ENCODE results near the gene MDFIC. TPM values are rescaled to one million over a fixed set of nuclear protein-coding genes. Genes with fewer than 3 reads are reported as not detected.

The MDFIC gene
- total RNA-seq, 1 donor from 2014 or later = 7.1 TPM

GRCh38 chr7:114970732-114971131 lies 48.8 kb downstream of the MDFIC start:
- Histone ChIP-seq H3K4me1 (no peaks in the 10 kb centered on the region), H2AFZ (replicated peaks) (no peak overlapping the region), H3K4me2 (no peak overlapping the region), H3K36me3 (no peaks in the 10 kb centered on the region), H4K20me1 (ENCODE audit: low read depth) (no peaks in the 10 kb centered on the region), H3K9ac (no peak overlapping the region), H3K27ac (no peak overlapping the region), H3K4me3 (no peak overlapping the region), H3K27me3 (no peaks in the 10 kb centered on the region), H3F3A (ENCODE audit: low read depth) (no peaks in the 10 kb centered on the region), H3K79me2 (ENCODE audit: low read depth) (no peaks in the 10 kb centered on the region), H3K9me3 (ENCODE audit: low read depth) (no peaks in the 10 kb centered on the region)
- TF ChIP-seq CTCF (IDR thresholded peaks at IDR 0.05) = no peak
- TF ChIP-seq EZH2phosphoT487 (IDR thresholded peaks at IDR 0.05) = no peak
- Mint-ChIP-seq H3K4me3 (no peak overlapping the region), H3K36me3 (peaks cover 2% of the 10 kb centered on the region), H3K27me3 (ENCODE audit: insufficient read depth, low read depth) (no peaks in the 10 kb centered on the region), H3K9me3 (no peaks in the 10 kb centered on the region), H3K4me1 (peaks cover 2% of the 10 kb centered on the region), H3K27ac (no peak overlapping the region)
- DNase-seq (ENCODE audit: low spot score) = no peak

GRCh38 chr7:114972567-114972966 lies 50.7 kb downstream of the MDFIC start:
- Mint-ChIP-seq H3K27ac (no peak overlapping the region), H3K9me3 (no peaks in the 10 kb centered on the region), H3K4me3 (no peak overlapping the region), H3K27me3 (ENCODE audit: insufficient read depth, low read depth) (no peaks in the 10 kb centered on the region), H3K36me3 (no peaks in the 10 kb centered on the region), H3K4me1 (peaks cover 2% of the 10 kb centered on the region)
- no peaks in the 10 kb centered on the region for H3K27me3 ChIP-seq
- no peaks in the 10 kb centered on the region for H3K36me3 ChIP-seq
- H3K79me2 ChIP-seq (ENCODE audit: low read depth) = no peaks in the 10 kb centered on the region
- H3K27ac ChIP-seq = no peak overlapping the region
- no peak for DNase-seq (ENCODE audit: low spot score)
- no peak overlapping the region for H2AFZ ChIP-seq (replicated peaks)
- H3K4me3 ChIP-seq = no peak overlapping the region
- no peaks in the 10 kb centered on the region for H3F3A ChIP-seq (ENCODE audit: low read depth)
- no peaks in the 10 kb centered on the region for H4K20me1 ChIP-seq (ENCODE audit: low read depth)
- H3K9me3 ChIP-seq (ENCODE audit: low read depth) = no peaks in the 10 kb centered on the region
- H3K4me1 ChIP-seq = no peaks in the 10 kb centered on the region
- no peak overlapping the region for H3K4me2 ChIP-seq
- H3K9ac ChIP-seq = no peak overlapping the region
- TF ChIP-seq CTCF (IDR thresholded peaks at IDR 0.05) (no peak), EZH2 (IDR thresholded peaks at IDR 0.05) (no peak), EZH2phosphoT487 (IDR thresholded peaks at IDR 0.05) (no peak)

- no peaks in the 10 kb centered on the region for H3K79me2 ChIP-seq (ENCODE audit: low read depth)
- H3K4me2 ChIP-seq = no peak overlapping the region
- TF ChIP-seq EZH2 (IDR thresholded peaks at IDR 0.05) (no peak), EZH2phosphoT487 (IDR thresholded peaks at IDR 0.05) (no peak), CTCF (IDR thresholded peaks at IDR 0.05) (no peak)
- no peaks in the 10 kb centered on the region for H4K20me1 ChIP-seq (ENCODE audit: low read depth)
- H3K9me3 Mint-ChIP-seq = no peaks in the 10 kb centered on the region
- no peaks in the 10 kb centered on the region for H3K27me3 Mint-ChIP-seq (ENCODE audit: insufficient read depth, low read depth)
- H3K4me1 Mint-ChIP-seq = peaks cover 2% of the 10 kb centered on the region
- no peak overlapping the region for H3K9ac ChIP-seq
- H3K4me1 ChIP-seq = no peaks in the 10 kb centered on the region
- no peak overlapping the region for H2AFZ ChIP-seq (replicated peaks)
- DNase-seq (ENCODE audit: low spot score) = no peak
- H3K27me3 ChIP-seq = no peaks in the 10 kb centered on the region
- no peak overlapping the region for H3K27ac ChIP-seq
- no peaks in the 10 kb centered on the region for H3K36me3 Mint-ChIP-seq
- H3F3A ChIP-seq (ENCODE audit: low read depth) = no peaks in the 10 kb centered on the region
- H3K9me3 ChIP-seq (ENCODE audit: low read depth) = no peaks in the 10 kb centered on the region
- no peak overlapping the region for H3K27ac Mint-ChIP-seq
- H3K4me3 Mint-ChIP-seq = no peak overlapping the region
- H3K36me3 ChIP-seq = no peaks in the 10 kb centered on the region
- no peak overlapping the region for H3K4me3 ChIP-seq
Measured at GRCh38 chr7:114973147-114973546, 51.3 kb downstream of the MDFIC start.

- H3K36me3 ChIP-seq = no peaks in the 10 kb centered on the region
- H3K4me1 ChIP-seq = no peaks in the 10 kb centered on the region
- Mint-ChIP-seq H3K36me3 (no peaks in the 10 kb centered on the region), H3K4me1 (peaks cover 2% of the 10 kb centered on the region), H3K27ac (no peak overlapping the region), H3K9me3 (no peaks in the 10 kb centered on the region), H3K4me3 (no peak overlapping the region), H3K27me3 (ENCODE audit: insufficient read depth, low read depth) (no peaks in the 10 kb centered on the region)
- H3K27ac ChIP-seq = no peak overlapping the region
- no peaks in the 10 kb centered on the region for H3K9me3 ChIP-seq (ENCODE audit: low read depth)
- no peaks in the 10 kb centered on the region for H4K20me1 ChIP-seq (ENCODE audit: low read depth)
- DNase-seq (ENCODE audit: low spot score) = no peak
- H3K9ac ChIP-seq = no peak overlapping the region
- H3K79me2 ChIP-seq (ENCODE audit: low read depth) = no peaks in the 10 kb centered on the region
- H3F3A ChIP-seq (ENCODE audit: low read depth) = no peaks in the 10 kb centered on the region
- H3K4me3 ChIP-seq = no peak overlapping the region
- no peak overlapping the region for H2AFZ ChIP-seq (replicated peaks)
- H3K27me3 ChIP-seq = no peaks in the 10 kb centered on the region
- no peak overlapping the region for H3K4me2 ChIP-seq
- no peak for TF ChIP-seq EZH2phosphoT487 (IDR thresholded peaks at IDR 0.05)
- TF ChIP-seq EZH2 (IDR thresholded peaks at IDR 0.05) = no peak
- no peak for TF ChIP-seq CTCF (IDR thresholded peaks at IDR 0.05)
Measured at GRCh38 chr7:114975401-114975800, 53.5 kb downstream of the MDFIC start.
